Neutrophil (primary cell): Measurements from ENCODE around the gene ESYT1.

ENCODE experiments used
- H3K27ac ChIP-seq: fragments of 200-600 bp; sonication (generic); 2 replicates; pipeline ENCODE4 v1.5.1; 2016; ENCODE audit warnings: mild to moderate bottlenecking, moderate library complexity
- H3K27me3 ChIP-seq: fragments of 200-600 bp; sonication (generic); 2 replicates; pipeline ENCODE4 v1.6.0; 2016; ENCODE audit warnings: mild to moderate bottlenecking
- H3K36me3 ChIP-seq: fragments of 200-600 bp; sonication (generic); 2 replicates; pipeline ENCODE4 v1.5.1; 2017
- H3K4me1 ChIP-seq, 2 experiments: fragments of 200-600 bp in 1 of 2; sonication (generic) in 1 of 2; 1 replicate in 1 of 2; 2 replicates in 1 of 2; pipeline versions ENCODE4 v1.5.1 to v1.6.1; 2013 to 2016; ENCODE audit warnings: low read depth in 1 of 2, low read length in 1 of 2, mild to moderate bottlenecking in 1 of 2, moderate library complexity in 1 of 2; ENCODE audit not compliant: control insufficient read depth in 1 of 2, insufficient read depth in 1 of 2
- H3K4me3 ChIP-seq, 2 experiments: fragments of 200-600 bp in 1 of 2; sonication (generic) in 1 of 2; 1 replicate in 1 of 2; 2 replicates in 1 of 2; pipeline ENCODE4 v1.5.1; 2013 to 2016; ENCODE audit warnings: low read depth in 1 of 2, low read length in 1 of 2, mild to moderate bottlenecking in 1 of 2, moderate library complexity in 1 of 2
- H3K9me3 ChIP-seq: fragments of 200-600 bp; sonication (generic); 2 replicates; pipeline ENCODE4 v1.5.1; 2016
- TF ChIP-seq, protein P1 (sequence below): fragments of 200-600 bp; sonication (generic); IDR thresholded peaks from 2 replicates; pipeline ENCODE4 v1.5.1; 2016; ENCODE audit warnings: antibody characterized with exemption

ESYT1 gene

DNA sequence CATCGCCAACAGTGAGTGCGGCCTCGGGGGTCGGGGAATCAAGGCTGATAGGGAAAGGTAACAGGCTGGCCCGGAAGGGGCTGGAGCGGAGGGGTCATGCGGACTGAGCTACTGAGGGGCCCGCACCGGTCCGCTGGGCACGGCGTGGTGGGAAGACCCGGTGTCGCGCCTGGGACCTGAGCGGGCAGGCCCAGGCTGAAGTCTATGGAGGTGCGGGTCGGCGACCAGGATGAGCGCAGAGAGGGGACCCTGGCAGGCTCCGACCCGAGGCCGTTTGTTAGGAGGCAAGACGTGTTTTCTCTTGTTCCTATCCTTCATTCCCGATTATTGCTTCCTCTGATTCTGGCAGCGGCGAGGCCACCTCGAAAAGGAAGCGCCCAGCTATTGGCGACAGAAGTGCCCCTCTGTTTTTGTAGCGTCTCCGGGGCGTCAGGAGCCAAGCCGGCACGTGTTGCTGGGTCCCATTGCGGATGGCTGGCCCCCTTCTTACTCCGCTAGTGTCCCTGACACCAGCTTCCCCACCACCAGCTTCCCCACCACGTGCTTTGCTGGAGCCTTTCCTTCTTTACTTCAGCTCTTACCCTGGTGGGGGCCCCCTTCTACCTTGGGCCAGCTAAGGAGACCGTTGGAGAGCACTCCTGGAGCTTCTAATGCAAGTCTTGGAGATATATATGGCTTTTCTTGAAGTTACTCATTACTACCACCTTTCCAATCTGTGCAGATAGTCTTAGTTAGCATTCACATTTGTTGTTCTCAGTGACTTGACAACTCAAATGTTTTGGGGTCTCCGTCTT lies 23.1 kb upstream of the ESYT1 start:
- Histone ChIP-seq H3K27ac (peak overlapping the region; percentile 83), H3K4me3 (peak overlapping the region; percentile 73 to 93), H3K36me3 (peaks cover 14% of the 10 kb centered on the region), H3K9me3 (no peaks in the 10 kb centered on the region), H3K27me3 (no peaks in the 10 kb centered on the region), H3K4me1 (peaks cover 16 to 21% of the 10 kb centered on the region in 2 experiments)
- TF ChIP-seq, protein P1, sequence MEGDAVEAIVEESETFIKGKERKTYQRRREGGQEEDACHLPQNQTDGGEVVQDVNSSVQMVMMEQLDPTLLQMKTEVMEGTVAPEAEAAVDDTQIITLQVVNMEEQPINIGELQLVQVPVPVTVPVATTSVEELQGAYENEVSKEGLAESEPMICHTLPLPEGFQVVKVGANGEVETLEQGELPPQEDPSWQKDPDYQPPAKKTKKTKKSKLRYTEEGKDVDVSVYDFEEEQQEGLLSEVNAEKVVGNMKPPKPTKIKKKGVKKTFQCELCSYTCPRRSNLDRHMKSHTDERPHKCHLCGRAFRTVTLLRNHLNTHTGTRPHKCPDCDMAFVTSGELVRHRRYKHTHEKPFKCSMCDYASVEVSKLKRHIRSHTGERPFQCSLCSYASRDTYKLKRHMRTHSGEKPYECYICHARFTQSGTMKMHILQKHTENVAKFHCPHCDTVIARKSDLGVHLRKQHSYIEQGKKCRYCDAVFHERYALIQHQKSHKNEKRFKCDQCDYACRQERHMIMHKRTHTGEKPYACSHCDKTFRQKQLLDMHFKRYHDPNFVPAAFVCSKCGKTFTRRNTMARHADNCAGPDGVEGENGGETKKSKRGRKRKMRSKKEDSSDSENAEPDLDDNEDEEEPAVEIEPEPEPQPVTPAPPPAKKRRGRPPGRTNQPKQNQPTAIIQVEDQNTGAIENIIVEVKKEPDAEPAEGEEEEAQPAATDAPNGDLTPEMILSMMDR, result no peak

DNA sequence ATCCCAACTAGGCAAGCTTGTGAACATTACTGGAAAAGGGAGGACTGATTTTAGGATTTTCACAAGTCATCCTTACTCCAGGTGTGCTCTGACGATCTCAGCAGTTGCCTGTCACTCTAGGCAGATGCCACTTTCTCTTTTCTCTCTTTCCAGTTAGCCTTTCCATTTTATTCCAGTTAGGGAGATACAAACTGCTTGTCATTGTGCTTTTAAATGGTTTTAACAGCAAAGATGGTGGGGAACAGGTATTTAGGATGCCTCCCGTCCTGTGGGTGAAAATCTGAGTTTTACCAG lies 22.5 kb upstream of the ESYT1 start:
- Histone ChIP-seq H3K4me3 (peak overlapping the region; percentile 73 to 93), H3K27me3 (no peaks in the 10 kb centered on the region), H3K27ac (no peak overlapping the region), H3K4me1 (peaks cover 16 to 21% of the 10 kb centered on the region in 2 experiments), H3K36me3 (peaks cover 20% of the 10 kb centered on the region), H3K9me3 (no peaks in the 10 kb centered on the region)
- TF ChIP-seq, protein P1, result no peak

DNA sequence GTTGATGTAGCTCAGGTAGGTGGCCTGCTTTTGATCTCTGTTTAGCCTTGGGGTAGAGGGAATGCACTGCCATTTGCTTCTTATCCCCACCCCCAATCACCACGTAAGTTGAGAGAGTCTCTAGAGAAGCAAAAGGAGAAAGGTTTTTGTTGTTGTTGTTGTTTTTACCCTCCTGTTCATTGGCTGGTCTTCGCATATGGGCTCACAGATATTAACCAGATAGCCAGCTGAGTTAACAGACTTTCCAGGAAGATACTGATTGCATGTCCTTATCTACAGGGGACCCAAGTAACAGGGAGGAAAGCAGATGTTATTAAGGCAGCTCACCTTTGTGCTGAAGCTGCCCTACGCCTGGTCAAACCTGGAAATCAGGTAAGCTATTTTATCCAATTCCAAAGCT lies 20.8 kb upstream of the ESYT1 start:
- peaks cover 16 to 21% of the 10 kb centered on the region in 2 experiments for H3K4me1 ChIP-seq
- TF ChIP-seq, protein P1, result no peak
- no peak overlapping the region for H3K4me3 ChIP-seq
- H3K9me3 ChIP-seq, result no peaks in the 10 kb centered on the region
- peaks cover 33% of the 10 kb centered on the region for H3K36me3 ChIP-seq
- H3K27me3 ChIP-seq, result no peaks in the 10 kb centered on the region
- no peak overlapping the region for H3K27ac ChIP-seq

DNA sequence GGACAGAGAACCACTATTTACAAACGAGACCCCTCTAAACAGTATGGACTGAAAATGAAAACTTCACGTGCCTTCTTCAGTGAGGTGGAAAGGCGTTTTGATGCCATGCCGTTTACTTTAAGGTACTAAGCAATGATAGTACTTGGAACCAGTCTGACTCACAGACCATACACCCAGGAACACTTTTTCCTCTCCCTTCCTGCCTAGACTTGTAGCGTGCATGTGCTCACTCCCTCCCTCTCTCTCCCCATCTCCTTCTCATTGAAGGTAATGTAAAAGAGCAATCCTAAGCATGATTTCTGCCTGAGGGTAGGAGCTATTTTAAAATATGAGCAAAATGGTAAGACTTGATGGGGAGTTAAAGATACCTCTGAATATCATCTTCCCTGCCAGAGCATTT lies 17.5 kb upstream of the ESYT1 start:
- Histone ChIP-seq H3K27me3 (no peaks in the 10 kb centered on the region), H3K9me3 (no peaks in the 10 kb centered on the region), H3K36me3 (peaks cover 34% of the 10 kb centered on the region), H3K4me1 (peaks cover 5 to 9% of the 10 kb centered on the region in 2 experiments), H3K27ac (no peak overlapping the region), H3K4me3 (no peak overlapping the region)
- TF ChIP-seq, protein P1, result no peak

DNA sequence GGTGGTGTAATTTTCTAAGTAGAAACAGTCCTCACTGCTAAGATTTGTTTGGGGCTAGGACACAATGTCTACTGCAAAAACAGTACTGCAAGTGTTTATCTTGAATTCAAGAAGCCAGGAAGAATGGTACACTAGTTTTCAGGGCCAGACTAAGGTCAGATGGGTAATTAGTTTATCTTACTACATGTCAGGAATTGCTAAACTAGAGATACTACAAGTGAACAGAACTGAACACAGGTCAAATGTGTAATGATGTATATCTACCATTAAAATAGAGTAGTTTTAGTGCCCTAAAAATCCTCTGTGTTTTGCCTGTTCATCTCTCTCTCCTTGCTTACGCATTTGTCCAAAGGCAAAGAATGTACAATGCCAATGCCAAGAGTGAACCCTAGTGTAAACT lies 14.0 kb upstream of the ESYT1 start:
- Histone ChIP-seq H3K4me3 (no peak overlapping the region), H3K27me3 (no peaks in the 10 kb centered on the region), H3K4me1 (peaks cover 26 to 27% of the 10 kb centered on the region in 2 experiments), H3K9me3 (no peaks in the 10 kb centered on the region), H3K27ac (no peak overlapping the region), H3K36me3 (peaks cover 25% of the 10 kb centered on the region)
- TF ChIP-seq, protein P1, result no peak
